Measurements from ENCODE around the gene TAS2R13.

TAS2R13 gene

GRCh38 chr12:10909462-10909861 is at the start of gene TAS2R13:
TAS2R13 (minus strand) TSS chr12:10909562; CDS start chr12:10909298, 264 bp downstream.
- DNase-seq, result no peak

GRCh38 chr12:10957741-10958140 is 48.4 kb upstream of the TAS2R13 start:
- DNase-seq, result no peak

- no peak for DNase-seq
Observed at GRCh38 chr12:10956085-10956484, 46.7 kb upstream of the TAS2R13 start.

GRCh38 chr12:10952645-10953044 is 43.3 kb upstream of the TAS2R13 start:
- no peak for DNase-seq

- no peak for DNase-seq
Observed at GRCh38 chr12:10943167-10943566, 33.8 kb upstream of the TAS2R13 start.

GRCh38 chr12:10941916-10942607 is 32.7 kb upstream of the TAS2R13 start:
- no peak for DNase-seq

GRCh38 chr12:10941369-10941768 is 32.0 kb upstream of the TAS2R13 start:
- DNase-seq, result no peak

GRCh38 chr12:10940389-10940788 is 31.0 kb upstream of the TAS2R13 start:
- no peak for DNase-seq

- DNase-seq, result no peak
Observed at GRCh38 chr12:10939163-10939562, 29.8 kb upstream of the TAS2R13 start, which contains the start of gene TAS2R14. TAS2R14 (minus strand) TSS chr12:10939263; CDS start chr12:10939207, 56 bp downstream.

GRCh38 chr12:10936506-10936905 is 27.1 kb upstream of the TAS2R13 start:
- no peak for DNase-seq

GRCh38 chr12:10928746-10929286 is 19.5 kb upstream of the TAS2R13 start, which contains the start of gene PRH2:
PRH2 (plus strand) TSS chr12:10929236; CDS start chr12:10929274, 38 bp downstream.
- no peak for DNase-seq

GRCh38 chr12:10926269-10926668 is 16.9 kb upstream of the TAS2R13 start:
- DNase-seq, result no peak

- DNase-seq, result no peak
Observed at GRCh38 chr12:10919809-10920208, 10.4 kb upstream of the TAS2R13 start.

GRCh38 chr12:10910380-10910779 is 1.0 kb upstream of the TAS2R13 start:
- DNase-seq, result no peak

GRCh38 chr12:10904686-10905085 is 4.7 kb downstream of the TAS2R13 start:
- no peak for DNase-seq

GRCh38 chr12:10901427-10901826 is 7.9 kb downstream of the TAS2R13 start:
- DNase-seq, result no peak

- DNase-seq, result no peak
Observed at GRCh38 chr12:10900972-10901371, 8.4 kb downstream of the TAS2R13 start.

GRCh38 chr12:10900530-10900929 is 8.8 kb downstream of the TAS2R13 start:
- DNase-seq, result no peak

- no peak for DNase-seq
Observed at GRCh38 chr12:10896854-10897253, 12.5 kb downstream of the TAS2R13 start.

GRCh38 chr12:10891937-10892336 is 17.4 kb downstream of the TAS2R13 start:
- no peak for DNase-seq

- DNase-seq, result no peak
Observed at GRCh38 chr12:10889226-10889625, 20.1 kb downstream of the TAS2R13 start.

- no peak for DNase-seq
Observed at GRCh38 chr12:10884086-10884725, 25.2 kb downstream of the TAS2R13 start, which contains the start of gene PRH1. PRH1 (minus strand) TSS chr12:10884255; CDS start chr12:10884217, 38 bp downstream.

- DNase-seq, result no peak
Observed at GRCh38 chr12:10873378-10873777, 36.0 kb downstream of the TAS2R13 start.

GRCh38 chr12:10867381-10867780 is 42.0 kb downstream of the TAS2R13 start:
- DNase-seq, result no peak

All from stimulated activated CD4-positive, alpha-beta T cell treated with anti-CD3 and anti-CD28 coated beads, Interleukin-2, amount 100 ng/mL, for 24 hours (primary cell).